ENCODE data around the gene DEFB132.

Gene DEFB132

GRCh38 chr20:295804-296203 lies 38.3 kb downstream of the DEFB132 start:
- ATAC-seq, result no peak
- no peak for TF ChIP-seq TCF4 (CRISPR knock-in tag; IDR thresholded peaks at IDR 0.05; ENCODE audit: borderline replicate concordance)
- no peak for TF ChIP-seq ZFP30 (CRISPR knock-in tag; IDR thresholded peaks at IDR 0.05)
- TF ChIP-seq, protein P1, sequence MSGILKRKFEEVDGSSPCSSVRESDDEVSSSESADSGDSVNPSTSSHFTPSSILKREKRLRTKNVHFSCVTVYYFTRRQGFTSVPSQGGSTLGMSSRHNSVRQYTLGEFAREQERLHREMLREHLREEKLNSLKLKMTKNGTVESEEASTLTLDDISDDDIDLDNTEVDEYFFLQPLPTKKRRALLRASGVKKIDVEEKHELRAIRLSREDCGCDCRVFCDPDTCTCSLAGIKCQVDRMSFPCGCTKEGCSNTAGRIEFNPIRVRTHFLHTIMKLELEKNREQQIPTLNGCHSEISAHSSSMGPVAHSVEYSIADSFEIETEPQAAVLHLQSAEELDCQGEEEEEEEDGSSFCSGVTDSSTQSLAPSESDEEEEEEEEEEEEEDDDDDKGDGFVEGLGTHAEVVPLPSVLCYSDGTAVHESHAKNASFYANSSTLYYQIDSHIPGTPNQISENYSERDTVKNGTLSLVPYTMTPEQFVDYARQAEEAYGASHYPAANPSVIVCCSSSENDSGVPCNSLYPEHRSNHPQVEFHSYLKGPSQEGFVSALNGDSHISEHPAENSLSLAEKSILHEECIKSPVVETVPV (CRISPR knock-in tag; IDR thresholded peaks at IDR 0.05), result no peak
- TF ChIP-seq SNAI2 (CRISPR knock-in tag; IDR thresholded peaks at IDR 0.05), result no peak
- TF ChIP-seq OSR1 (CRISPR knock-in tag; IDR thresholded peaks at IDR 0.05), result no peak
- TF ChIP-seq GLIS3 (CRISPR knock-in tag; IDR thresholded peaks at IDR 0.05), result no peak
- no peak for TF ChIP-seq PPARA (CRISPR knock-in tag; IDR thresholded peaks at IDR 0.05; ENCODE audit: borderline replicate concordance)
- TF ChIP-seq ARNTL (CRISPR knock-in tag; IDR thresholded peaks at IDR 0.05; ENCODE audit: borderline replicate concordance, low read depth), result no peak
- no peak for TF ChIP-seq PATZ1 (CRISPR knock-in tag; IDR thresholded peaks at IDR 0.05; ENCODE audit: borderline replicate concordance)
- TF ChIP-seq ZNF8 (CRISPR knock-in tag; IDR thresholded peaks at IDR 0.05), result no peak
- TF ChIP-seq ZNF70 (CRISPR knock-in tag; IDR thresholded peaks at IDR 0.05), result no peak
- no peak for TF ChIP-seq CREB5 (CRISPR knock-in tag; IDR thresholded peaks at IDR 0.05; ENCODE audit: low read depth)
- no peak for TF ChIP-seq TOX (CRISPR knock-in tag; IDR thresholded peaks at IDR 0.05; ENCODE audit: borderline replicate concordance)
- no peak for TF ChIP-seq ZC3H10 (CRISPR knock-in tag; IDR thresholded peaks at IDR 0.05)
- no peak for TF ChIP-seq ESRRG (CRISPR knock-in tag; IDR thresholded peaks at IDR 0.05)
- TF ChIP-seq ZNF565 (CRISPR knock-in tag; conservative IDR thresholded peaks at IDR 0.05; ENCODE audit: low read depth), result no peak
- no peak for TF ChIP-seq ISL1 (CRISPR knock-in tag; IDR thresholded peaks at IDR 0.05)
- TF ChIP-seq, protein P2, sequence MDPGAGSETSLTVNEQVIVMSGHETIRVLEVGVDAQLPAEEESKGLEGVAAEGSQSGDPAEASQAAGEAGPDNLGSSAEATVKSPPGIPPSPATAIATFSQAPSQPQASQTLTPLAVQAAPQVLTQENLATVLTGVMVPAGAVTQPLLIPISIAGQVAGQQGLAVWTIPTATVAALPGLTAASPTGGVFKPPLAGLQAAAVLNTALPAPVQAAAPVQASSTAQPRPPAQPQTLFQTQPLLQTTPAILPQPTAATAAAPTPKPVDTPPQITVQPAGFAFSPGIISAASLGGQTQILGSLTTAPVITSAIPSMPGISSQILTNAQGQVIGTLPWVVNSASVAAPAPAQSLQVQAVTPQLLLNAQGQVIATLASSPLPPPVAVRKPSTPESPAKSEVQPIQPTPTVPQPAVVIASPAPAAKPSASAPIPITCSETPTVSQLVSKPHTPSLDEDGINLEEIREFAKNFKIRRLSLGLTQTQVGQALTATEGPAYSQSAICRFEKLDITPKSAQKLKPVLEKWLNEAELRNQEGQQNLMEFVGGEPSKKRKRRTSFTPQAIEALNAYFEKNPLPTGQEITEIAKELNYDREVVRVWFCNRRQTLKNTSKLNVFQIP (CRISPR knock-in tag; IDR thresholded peaks at IDR 0.05; ENCODE audit: borderline replicate concordance, low read depth), result no peak

DNA sequence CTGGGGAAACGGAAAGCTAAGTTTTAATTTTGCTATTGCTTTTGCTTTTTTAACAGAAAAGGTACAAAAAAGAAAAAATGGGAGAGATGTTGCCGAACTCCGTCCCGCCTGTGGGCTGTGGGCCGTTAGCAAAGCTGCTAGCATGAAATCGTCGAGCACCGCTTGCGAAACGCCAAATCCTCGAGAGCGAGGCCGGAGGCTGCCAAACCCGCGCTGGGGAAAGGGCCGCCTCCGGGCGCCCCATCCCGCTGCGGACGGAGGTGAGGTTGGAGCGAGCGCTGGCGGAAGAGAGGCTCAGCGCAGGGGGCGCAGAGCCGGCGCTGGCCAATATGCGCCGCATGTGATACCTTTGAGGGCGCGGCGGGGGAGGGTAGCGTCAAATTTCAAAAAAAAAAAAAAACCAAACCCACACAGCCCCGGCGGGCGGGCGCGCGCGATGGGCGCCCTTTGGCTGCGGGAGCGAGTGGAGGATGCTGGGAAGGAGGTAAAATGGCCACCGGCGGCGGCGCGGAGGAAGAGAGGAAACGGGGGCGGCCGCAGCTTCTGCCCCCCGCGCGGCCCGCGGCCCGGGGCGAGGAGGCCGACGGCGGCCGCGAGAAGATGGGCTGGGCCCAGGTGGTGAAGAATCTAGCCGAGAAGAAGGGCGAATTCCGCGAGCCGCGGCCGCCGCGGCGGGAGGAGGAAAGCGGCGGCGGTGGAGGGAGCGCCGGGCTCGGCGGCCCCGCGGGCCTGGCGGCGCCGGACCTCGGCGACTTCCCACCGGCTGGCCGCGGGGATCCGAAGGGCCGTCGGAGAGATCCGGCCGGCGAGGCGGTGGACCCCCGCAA lies 39.8 kb downstream of the DEFB132 start, which contains the start of gene ZCCHC3:
Gene ZCCHC3, plus strand, starts transcription at position 473 of the 827 bp plus-strand sequence. Its CDS starts 17 bp downstream, at position 490.
- ATAC-seq, result peak; percentile 98
- TF ChIP-seq ZNF8 (CRISPR knock-in tag; IDR thresholded peaks at IDR 0.05), result no peak
- no peak for TF ChIP-seq ZC3H10 (CRISPR knock-in tag; IDR thresholded peaks at IDR 0.05)
- no peak for TF ChIP-seq TCF4 (CRISPR knock-in tag; IDR thresholded peaks at IDR 0.05; ENCODE audit: borderline replicate concordance)
- TF ChIP-seq, protein P2 (CRISPR knock-in tag; IDR thresholded peaks at IDR 0.05; ENCODE audit: borderline replicate concordance, low read depth), result no peak
- no peak for TF ChIP-seq GLIS3 (CRISPR knock-in tag; IDR thresholded peaks at IDR 0.05)
- no peak for TF ChIP-seq SNAI2 (CRISPR knock-in tag; IDR thresholded peaks at IDR 0.05)

DNA sequence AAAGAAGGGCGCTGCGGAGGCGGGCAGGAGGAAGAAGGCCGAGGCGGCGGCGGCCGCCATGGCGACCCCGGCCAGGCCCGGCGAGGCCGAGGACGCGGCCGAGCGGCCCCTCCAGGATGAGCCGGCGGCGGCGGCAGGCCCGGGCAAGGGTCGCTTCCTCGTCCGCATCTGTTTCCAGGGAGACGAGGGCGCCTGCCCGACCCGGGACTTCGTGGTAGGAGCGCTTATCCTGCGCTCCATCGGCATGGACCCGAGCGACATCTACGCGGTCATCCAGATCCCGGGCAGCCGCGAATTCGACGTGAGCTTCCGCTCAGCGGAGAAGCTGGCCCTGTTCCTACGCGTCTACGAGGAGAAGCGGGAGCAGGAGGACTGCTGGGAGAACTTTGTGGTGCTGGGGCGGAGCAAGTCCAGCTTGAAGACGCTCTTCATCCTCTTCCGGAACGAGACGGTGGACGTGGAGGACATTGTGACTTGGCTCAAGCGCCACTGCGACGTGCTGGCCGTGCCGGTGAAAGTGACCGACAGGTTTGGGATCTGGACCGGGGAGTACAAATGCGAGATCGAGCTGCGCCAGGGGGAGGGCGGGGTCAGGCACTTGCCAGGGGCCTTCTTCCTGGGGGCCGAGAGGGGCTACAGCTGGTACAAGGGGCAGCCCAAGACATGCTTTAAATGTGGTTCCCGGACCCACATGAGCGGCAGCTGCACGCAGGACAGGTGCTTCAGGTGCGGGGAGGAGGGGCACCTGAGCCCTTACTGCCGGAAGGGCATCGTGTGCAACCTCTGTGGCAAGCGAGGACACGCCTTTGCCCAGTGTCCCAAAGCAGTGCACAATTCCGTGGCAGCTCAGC lies 40.6 kb downstream of the DEFB132 start:
- peak; percentile 19 for ATAC-seq
- TF ChIP-seq TCF4 (CRISPR knock-in tag; IDR thresholded peaks at IDR 0.05; ENCODE audit: borderline replicate concordance), result no peak
- no peak for TF ChIP-seq ARNTL (CRISPR knock-in tag; IDR thresholded peaks at IDR 0.05; ENCODE audit: borderline replicate concordance, low read depth)
- no peak for TF ChIP-seq ZFP3 (CRISPR knock-in tag; IDR thresholded peaks at IDR 0.05)
- TF ChIP-seq RARB (CRISPR knock-in tag; IDR thresholded peaks at IDR 0.05), result no peak
- TF ChIP-seq ZC3H10 (CRISPR knock-in tag; IDR thresholded peaks at IDR 0.05), result no peak
- TF ChIP-seq CSDC2 (CRISPR knock-in tag; IDR thresholded peaks at IDR 0.05), result no peak
- no peak for TF ChIP-seq ISL1 (CRISPR knock-in tag; IDR thresholded peaks at IDR 0.05)
- TF ChIP-seq PATZ1 (CRISPR knock-in tag; IDR thresholded peaks at IDR 0.05; ENCODE audit: borderline replicate concordance), result no peak
- TF ChIP-seq BACH2 (CRISPR knock-in tag; IDR thresholded peaks at IDR 0.05; ENCODE audit: borderline replicate concordance), result no peak
- TF ChIP-seq SNAI2 (CRISPR knock-in tag; IDR thresholded peaks at IDR 0.05), result no peak
- TF ChIP-seq ESRRG (CRISPR knock-in tag; IDR thresholded peaks at IDR 0.05), result no peak
- TF ChIP-seq CREB5 (CRISPR knock-in tag; IDR thresholded peaks at IDR 0.05; ENCODE audit: low read depth), result no peak
- no peak for TF ChIP-seq ZNF70 (CRISPR knock-in tag; IDR thresholded peaks at IDR 0.05)

Data from SK-N-SH treated with all-trans-retinoic acid at 6 μM for 48 hours (cell line).